ENCODE measurements around the gene HMGN2.

HMGN2 gene

DNA sequence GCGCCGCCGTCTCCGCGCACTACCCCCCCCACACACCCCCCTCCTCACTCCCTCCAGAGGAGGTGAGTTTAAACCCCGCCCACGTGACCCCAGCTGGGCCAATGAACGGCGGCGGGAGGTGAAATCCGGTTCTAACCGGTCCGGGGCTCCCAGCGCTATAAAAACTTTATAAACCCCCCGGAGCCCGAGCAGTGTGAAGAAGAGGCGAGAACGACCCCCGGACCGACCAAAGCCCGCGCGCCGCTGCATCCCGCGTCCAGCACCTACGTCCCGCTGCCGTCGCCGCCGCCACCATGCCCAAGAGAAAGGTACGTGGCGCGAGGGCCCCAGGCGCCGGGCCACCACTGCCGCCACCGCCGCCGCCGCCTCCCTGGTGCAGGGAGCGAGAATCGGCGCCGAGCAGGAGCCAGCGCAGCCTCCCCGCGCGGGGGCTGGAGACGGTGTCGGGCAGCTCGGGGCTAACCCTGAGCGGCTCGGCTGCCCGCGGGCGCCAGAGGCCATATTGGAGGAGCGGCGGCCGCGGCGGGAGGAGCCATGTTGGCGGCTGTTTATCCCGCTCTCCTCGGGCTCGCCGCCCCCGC is at the start of gene HMGN2:
HMGN2 (plus strand) TSS at position 121 of the 581 bp plus-strand sequence; CDS start at position 294, 173 bp downstream.
- DNase-seq (ENCODE audit: low read depth in 1 of 2, low spot score in 1 of 2): peak; percentile 74 to 80

DNA sequence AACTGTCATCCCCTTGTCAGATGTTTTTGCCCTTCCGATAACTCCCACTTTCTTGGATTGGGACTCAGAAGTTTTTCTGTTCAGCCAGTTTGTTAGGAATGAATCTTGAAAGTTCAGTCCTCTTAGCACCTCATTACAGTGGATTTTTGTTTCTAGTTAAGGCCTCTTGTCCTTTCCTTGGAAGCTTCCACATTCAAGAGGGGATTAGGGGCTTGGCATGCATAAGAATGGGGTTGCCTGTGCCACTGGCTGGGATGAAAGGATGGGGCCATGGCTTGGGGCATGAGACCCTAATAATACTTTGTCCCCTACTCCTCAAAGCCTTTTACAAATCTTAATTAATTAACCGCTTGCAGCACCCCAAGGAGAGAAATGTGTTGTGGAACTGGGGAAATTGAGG is 42.5 kb upstream of the HMGN2 start:
- no peak for DNase-seq (ENCODE audit: low read depth in 1 of 2, low spot score in 1 of 2)

DNA sequence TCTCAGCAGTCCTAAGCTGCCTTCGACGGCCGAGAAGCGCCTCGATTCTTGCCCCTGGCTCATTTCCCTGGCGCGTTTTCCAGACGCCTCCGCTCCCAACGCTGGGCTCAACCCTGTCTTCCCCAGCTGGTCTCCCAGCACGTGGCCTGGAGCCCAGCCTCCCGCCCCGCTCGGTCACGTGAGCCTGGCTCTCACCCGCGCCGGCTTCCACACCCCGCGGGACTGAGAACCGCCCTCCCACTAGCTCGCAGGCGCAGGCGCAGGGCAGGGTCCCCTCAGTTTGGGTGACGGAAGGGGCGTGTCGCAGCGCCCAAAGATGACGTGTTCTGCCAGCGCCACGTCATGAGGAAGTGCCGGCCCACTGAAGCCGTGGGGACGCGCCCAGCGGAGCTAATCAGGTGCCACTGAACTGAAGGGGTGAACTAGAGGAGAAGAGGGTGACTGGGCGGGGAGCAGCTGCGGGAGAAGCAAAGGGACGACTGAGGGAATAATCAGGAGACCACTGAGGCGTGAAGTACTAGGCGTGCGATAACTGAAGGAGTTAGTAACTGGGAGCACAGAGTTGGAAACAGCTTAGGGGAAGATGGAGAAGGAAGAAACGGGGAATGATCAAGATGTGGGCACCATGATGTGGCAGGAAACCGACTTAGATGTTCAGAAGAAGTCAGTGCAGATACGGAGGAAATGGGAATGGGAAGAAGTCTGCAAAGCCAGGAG is 40.1 kb upstream of the HMGN2 start, which contains the start of gene DHDDS:
DHDDS (plus strand) TSS at position 343 of the 717 bp plus-strand sequence. CDS start 625 bp downstream, outside the sequence.
- DNase-seq (ENCODE audit: low read depth in 1 of 2, low spot score in 1 of 2): peak; percentile 97

DNA sequence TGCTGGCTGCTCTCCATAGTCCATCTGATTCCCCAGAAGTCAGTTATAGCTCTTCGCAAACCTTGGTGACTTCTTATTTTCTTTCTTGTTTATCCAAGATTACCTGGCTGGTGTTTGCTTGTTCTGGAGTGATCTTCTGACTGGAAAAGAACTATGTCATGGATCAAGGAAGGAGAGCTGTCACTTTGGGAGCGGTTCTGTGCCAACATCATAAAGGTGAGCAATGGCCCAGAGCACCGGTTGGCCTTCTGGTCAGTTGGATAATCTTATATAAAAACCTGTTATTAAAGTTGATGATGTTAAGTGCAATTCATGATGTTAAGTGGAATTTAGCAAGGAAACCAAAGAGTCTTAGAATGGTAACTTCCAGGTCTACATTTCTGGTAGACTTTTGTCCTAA is 39.4 kb upstream of the HMGN2 start:
- DNase-seq (ENCODE audit: low read depth in 1 of 2, low spot score in 1 of 2): no peak

DNA sequence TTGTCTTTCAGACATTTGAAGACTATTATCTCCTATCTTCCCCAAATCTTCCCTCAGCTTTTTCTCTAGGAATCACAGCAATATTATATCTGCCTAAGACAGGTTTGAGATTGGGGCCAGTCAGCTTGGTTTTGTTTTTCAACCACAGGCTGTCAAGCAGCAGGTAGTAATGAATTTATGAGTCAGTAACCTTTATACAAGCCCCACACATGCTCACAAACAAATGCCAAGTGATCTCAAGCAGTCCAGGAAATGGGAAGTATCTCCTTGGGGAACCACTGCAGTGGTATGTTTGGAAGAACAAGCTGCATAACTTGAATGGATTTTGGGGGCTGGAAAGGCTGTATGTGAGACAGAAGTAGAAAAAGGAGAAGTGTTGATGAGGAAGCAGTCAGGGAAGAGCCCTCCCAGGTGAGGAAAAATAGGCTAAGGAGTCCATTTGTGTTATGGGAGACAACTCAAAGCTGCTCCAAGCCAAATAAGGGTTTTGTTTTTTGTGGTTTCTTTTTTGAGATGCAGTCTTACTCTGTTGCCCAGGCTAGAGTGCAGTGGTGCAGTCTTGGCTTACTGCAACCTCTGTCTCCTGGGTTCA is 38.0 kb upstream of the HMGN2 start:
- DNase-seq (ENCODE audit: low read depth in 1 of 2, low spot score in 1 of 2): no peak

DNA sequence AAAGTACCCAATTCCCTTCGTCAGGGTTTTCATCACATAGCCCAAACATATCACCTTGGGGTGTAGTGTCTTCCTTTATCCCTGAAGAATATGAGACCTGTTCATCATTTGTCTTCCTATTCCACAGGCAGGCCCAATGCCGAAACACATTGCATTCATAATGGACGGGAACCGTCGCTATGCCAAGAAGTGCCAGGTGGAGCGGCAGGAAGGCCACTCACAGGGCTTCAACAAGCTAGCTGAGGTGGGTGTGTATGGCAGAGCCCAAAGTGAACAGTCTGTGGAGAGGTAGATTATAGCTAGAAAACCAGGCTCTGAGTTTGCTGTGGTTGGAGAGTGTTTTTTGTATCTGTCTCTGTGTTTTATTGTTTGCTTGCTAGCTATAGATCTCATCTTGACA is 34.2 kb upstream of the HMGN2 start:
- no peak for DNase-seq (ENCODE audit: low read depth in 1 of 2, low spot score in 1 of 2)

DNA sequence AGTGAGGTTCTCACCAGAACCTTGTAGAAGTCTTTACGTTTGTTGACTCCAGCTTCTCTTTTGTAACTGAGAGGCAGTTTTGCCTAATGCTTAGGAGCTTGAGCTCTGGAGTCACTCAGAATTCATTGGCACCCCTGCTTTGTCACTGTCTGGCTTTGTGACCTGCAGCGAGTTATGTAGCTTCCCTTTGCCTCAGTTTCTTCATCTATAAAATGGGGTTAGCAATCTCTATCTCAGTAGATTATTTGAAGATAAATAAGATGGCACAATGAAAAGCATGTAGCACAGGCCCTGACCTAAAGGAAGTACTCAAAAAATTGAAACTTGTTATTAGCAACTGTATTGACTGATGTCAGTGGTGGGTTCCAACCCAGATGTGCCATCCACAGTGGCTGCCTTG is 32.0 kb upstream of the HMGN2 start:
- no peak for DNase-seq (ENCODE audit: low read depth in 1 of 2, low spot score in 1 of 2)

DNA sequence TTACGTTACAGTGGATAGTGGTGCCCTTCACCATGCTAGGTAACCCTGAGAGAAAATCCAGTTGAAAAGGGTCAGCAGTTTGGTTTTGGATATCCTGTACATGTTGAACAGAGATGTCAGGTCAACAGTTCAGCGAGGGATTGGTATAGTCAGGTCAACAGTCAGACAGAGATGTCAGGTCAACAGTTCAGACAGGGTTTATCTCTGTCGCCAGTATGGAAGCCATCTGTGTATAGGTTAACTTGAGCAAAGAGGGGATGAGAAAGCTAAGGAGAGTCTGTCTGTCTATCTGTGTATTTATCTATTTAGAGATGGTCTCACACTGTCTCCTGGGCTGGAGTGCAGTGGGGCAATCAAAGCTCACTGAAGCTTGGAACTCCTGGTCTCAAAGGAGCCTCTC is 22.4 kb upstream of the HMGN2 start:
- DNase-seq (ENCODE audit: low read depth in 1 of 2, low spot score in 1 of 2): no peak

DNA sequence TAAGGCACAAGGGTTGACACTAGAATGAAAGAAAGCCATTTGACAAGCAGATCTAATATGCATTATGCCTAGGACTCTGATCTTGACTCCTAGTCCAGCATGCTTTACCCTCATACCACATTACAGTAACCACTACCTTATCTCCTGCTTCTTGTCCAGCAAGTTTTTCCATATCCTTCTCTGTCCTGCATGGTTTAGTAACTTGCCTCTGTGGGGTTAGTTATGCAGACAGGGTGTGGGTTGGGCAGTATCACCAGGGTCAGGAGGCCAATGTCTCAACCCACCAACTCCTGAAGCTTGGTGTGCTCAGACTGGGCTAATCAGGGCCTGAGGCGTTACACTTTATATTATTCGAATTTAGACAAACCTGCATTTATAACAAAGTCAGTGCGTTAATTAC is 21.3 kb upstream of the HMGN2 start:
- no peak for DNase-seq (ENCODE audit: low read depth in 1 of 2, low spot score in 1 of 2)

DNA sequence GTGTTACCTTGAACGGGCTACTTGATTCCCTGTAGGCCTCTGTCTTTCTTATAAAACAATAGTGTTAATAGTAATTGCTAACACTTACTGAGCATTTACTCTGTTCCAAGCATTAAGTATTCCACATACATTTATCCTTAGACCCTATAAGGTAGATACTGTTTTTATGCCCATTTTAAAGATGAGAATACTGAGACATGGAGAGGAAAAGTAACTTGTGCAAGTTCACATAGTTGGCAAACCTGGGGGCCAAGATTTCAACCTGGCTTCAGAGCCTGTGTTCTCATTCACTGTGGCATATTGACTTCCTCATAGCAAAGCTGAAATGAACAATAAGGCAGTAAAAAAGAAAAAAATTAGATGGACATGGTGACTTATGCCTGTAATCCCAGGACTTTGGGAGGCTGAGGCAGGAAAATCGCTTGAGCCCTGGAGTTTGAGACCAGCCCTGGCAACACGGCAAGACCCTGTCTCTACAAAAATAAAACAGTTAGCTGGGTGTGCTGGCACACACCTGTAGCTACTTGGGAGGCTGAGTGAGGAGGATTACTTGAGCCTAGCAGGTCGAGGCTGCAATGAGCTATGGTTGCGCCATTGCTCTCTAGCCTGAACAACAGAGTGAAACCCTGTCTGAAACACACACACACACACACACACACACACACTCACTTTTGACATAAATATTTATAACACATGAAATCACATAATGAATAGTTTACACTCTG is 19.6 kb upstream of the HMGN2 start:
- DNase-seq (ENCODE audit: low read depth in 1 of 2, low spot score in 1 of 2): no peak

DNA sequence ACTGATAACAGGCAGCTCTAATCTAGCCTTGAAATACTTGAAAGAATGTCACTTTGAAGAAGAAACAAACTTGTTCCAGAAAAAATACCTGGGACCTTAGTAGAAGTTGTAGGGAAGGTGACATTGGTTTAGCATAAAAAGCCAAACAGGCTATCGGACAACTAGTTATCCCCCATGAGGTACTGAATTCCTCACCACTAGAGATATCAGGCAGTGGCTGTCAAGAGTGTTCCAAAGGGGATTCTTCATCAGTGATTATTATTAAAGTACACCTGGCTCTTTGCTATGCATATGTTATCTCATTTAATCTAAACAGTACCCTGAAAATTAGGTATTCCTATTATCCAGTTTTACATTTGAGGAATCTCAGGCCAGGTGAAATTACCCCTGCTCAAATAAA is 13.1 kb upstream of the HMGN2 start:
- no peak for DNase-seq (ENCODE audit: low read depth in 1 of 2, low spot score in 1 of 2)

DNA sequence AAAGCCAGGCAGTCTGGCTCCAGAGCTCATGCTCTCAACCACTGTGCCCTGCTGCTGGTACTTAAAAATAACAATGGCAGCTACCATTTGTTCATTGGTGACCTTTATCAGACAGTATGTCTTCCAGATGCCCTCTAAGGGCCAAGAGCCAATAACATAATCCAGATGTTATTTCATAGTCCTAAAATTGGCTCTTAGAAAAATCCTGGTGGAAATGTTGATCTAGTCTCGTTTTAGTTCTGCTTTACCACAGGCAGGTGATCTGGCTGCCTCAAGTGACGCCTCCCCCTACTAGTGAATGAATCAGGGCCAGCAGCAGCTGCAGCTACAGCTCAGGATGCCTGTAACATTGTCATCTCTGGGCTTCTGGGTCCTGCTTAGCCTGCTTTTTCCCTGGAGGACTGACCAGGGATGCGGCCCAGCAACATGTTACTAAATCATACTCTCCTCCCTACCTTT is 12.6 kb upstream of the HMGN2 start:
- DNase-seq (ENCODE audit: low read depth in 1 of 2, low spot score in 1 of 2): no peak

DNA sequence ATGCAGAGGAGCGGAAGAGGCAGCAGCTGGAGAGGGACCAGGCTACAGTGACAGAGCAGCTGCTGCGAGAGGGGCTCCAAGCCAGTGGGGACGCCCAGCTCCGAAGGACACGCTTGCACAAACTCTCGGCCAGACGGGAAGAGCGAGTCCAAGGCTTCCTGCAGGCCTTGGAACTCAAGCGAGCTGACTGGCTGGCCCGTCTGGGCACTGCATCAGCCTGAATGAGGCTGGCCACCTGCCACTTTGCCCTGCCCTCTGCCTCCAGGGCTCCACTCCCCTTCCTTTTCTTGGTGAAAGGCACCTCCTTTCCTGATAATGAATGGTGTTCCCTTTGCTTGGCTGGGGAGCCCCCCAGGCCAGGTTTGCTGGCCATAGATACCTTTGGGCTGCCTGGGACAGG is 3.3 kb upstream of the HMGN2 start:
- no peak for DNase-seq (ENCODE audit: low read depth in 1 of 2, low spot score in 1 of 2)

DNA sequence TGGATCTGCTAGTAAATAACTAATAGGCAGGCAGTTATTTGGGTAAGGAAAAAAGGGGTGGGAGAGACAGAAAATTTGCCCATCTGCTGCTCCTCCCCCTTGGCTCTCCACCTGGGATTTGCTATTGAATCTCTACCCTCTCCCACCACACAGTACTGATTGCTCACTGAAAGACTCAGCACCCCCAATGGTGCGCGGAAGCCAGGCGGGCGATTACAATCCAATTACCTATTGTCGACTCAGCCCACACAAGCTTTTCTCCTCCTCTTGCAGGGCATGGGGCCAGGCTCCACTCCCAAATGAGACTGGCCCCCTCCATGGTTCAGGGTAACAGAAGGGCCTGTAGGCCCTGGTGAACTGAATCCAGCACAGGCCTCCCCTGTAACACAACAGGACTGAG is 2.7 kb upstream of the HMGN2 start:
- DNase-seq (ENCODE audit: low read depth in 1 of 2, low spot score in 1 of 2): no peak

DNA sequence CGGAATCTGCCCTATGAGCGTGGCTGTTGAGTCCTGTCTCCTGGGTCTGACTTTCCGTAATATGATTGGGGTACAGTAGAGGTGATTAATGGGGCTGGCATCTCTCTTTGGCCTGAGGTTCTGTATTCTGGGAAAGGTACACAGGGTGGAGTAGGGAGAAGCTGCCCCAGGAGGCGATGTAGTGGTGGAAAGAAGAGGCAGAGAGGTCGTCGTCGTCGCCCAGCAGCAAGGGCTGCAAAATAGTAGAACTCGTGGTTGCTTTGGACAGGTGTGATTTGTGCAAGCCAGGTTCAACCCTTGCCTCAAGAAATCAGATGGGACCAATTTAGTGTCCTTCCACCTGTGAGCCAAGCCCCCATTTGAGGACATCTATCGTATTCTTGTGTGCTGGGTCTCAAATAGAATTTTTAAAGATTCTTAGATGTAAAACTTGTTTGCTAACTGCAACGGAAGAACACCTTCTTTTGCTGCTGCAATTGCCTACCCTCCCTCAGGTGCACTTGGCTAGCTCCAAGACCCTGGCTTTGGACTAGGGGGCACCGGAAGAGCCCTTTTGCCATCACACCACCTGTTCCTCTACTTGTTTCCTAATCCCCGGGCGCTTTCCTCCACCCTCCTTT is 1.3 kb upstream of the HMGN2 start:
- DNase-seq (ENCODE audit: low read depth in 1 of 2, low spot score in 1 of 2): no peak

DNA sequence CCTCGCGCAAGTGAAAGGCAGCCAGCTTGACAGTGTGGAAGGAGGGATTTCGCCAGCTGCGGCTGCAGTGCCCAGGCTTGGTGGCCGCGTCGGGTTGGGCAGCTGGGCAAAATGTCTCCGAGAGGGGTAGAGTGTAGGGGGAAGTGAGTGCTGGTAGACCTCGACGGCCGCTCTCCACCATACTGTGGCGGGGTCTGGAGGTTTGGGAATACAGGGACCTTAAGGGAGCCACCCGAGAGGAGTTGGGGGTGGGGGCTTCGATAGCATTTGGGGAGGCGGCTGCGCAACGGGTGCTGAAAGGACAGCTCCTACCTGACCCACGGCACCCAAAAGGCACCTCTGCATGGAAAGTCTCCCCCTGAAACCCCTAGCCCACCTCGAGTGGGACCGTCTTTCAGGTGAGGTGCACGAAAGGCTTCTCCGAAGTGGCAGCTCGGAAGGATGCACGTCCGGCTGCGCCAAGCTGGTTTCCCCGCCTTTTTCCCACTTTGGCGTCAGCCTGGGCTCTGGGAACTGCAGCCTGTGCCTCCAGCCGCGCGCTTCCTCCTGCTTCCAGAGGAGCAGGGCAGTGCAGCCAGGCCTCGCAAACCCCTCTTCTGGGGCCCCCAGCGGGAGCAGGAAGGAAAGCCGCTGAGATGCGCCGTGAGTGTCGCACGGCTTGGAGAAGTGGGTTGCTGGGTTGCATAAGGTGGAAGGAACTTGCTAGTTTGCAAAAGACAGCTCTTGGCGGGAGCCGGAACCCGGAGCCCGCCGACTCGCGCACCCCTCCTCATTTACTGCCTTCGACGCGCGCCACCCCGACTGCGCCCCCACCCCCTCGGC is 531 bp upstream of the HMGN2 start:
- DNase-seq (ENCODE audit: low read depth in 1 of 2, low spot score in 1 of 2): peak in 1 of 2 donors; percentile 6

DNA sequence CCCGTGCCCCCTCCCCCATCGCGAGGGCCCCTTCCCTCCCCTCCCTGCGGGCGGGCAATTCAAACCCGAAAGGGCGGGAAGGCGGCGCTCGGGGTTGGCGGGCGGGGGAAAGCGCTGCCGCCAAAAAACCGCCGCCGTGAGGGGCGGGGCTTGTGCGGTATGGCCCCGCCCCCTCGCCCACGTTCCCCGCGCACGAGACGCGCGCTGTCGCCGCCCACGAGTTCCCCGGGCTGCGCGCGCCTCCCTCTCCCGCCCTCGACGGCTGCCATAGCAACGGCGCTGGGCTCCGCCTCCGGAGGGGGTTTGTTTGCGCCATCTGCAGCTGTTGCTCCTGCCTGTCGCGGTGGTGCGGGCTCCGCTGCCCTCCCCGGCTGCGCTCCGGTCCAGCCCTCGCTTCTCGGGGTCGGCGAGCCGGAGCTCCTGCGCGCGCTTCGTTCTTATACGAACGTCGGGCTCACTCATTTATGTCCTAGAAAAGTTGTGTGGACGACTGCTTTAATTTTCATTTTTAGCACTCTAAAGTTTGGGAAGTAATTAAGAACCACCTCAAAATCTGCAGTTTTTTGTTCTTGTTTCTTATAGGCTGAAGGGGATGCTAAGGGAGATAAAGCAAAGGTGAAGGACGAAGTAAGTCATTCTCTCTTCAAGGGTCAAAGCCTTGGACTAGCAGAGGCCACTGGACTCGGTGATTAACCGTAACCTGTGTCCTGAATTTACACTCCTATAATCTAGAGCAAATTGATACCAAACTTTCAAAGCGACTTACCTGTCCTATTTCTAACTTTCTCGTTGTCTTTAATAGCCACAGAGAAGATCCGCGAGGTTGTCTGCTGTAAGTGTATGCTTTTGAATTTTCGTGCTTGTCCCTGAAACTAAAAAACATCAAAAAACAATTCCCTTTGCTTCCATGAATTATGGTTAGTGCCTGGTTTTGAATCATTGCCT is 933 bp downstream of the HMGN2 start:
- peak; percentile 94 to 97 for DNase-seq (ENCODE audit: low read depth in 1 of 2, low spot score in 1 of 2)

DNA sequence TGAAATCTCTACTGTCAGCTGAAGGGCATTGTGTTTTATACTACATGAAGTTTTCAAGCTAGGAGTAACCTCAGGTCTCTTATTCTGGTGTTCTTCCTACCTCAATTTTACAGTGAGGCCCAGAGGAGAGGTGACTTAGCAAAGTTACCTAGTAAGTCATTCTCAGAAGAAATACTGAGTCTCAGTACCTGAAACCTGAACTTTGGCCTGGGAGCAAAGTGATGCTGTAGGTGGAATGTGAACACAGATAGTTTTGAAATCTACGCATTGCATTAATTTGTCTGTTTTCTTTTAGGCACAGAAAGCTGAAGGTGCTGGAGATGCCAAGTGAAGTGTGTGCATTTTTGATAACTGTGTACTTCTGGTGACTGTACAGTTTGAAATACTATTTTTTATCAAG is 2.6 kb downstream of the HMGN2 start:
- no peak for DNase-seq (ENCODE audit: low read depth in 1 of 2, low spot score in 1 of 2)

DNA sequence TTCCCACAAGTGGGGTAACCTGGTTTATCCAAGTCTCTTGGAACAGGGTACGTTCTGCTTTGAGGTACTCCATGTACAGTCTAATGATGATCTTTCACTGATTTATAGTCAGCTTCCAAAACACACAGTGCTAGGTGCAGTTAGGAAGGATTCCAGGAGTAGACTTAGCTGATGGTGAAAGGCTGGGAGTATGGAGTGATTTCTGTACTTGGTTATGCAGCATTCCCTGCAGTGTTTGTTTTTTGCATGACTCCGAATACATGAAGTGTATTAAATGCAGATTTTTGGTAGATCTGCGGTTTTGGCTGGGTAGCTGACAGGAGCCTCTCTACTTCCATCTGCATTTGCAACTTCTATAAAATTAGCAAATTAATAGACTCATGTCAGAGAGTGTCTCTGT is 3.7 kb downstream of the HMGN2 start:
- DNase-seq (ENCODE audit: low read depth in 1 of 2, low spot score in 1 of 2): no peak
